Endothelial cell of hepatic sinusoid (primary cell): ENCODE results near the gene SLC25A27.
"Not testable (repeated sequence)": the region's sequence is repeated elsewhere in the genome, so short reads cannot be mapped to it uniquely, and the experiment has no call there.

Source experiments
- in situ Hi-C: cut with HindIII; loops from 2 replicates; pipeline ENCODE4 v1.10.0; 2017; ENCODE audit warnings: low sequenced_read_pairs

Gene SLC25A27, protein sequence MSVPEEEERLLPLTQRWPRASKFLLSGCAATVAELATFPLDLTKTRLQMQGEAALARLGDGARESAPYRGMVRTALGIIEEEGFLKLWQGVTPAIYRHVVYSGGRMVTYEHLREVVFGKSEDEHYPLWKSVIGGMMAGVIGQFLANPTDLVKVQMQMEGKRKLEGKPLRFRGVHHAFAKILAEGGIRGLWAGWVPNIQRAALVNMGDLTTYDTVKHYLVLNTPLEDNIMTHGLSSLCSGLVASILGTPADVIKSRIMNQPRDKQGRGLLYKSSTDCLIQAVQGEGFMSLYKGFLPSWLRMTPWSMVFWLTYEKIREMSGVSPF

GRCh38 chr6:46652603-46653438, at the start of gene SLC25A27, which contains the start of gene CYP39A1:
Gene SLC25A27, plus strand, starts transcription at chr6:46652975. Its CDS starts 218 bp downstream, at chr6:46653193.
Gene CYP39A1, minus strand, starts transcription at chr6:46652818. Its CDS starts 236 bp downstream, at chr6:46652582.
- in situ Hi-C loops, result no loop called here

GRCh38 chr6:46605091-46605797, 47.5 kb upstream of the SLC25A27 start:
- in situ Hi-C loops, result no loop called here

DNA sequence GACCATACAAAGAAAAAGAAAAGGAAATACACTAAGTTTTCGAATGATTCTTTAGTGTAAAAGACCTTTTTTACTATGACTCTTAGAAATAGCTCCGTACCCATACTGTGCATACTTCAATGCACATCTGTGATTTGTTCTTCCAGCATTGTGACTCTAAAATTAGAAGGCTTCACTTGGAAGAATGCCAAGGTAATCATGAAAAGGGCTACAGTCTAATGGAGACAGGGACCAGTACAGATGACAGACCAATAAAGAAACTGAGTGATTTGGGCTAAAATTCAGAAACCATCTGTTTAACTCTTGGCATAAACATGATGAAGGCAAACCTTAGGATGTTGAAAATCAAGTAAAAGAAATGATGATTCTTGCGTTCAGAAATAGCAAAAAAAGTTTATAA, 46.4 kb upstream of the SLC25A27 start:
- in situ Hi-C loops, result no loop called here

GRCh38 chr6:46610862-46611553, 41.8 kb upstream of the SLC25A27 start:
- in situ Hi-C loops, result no loop called here

- in situ Hi-C loops, result no loop called here
Measured at GRCh38 chr6:46612645-46613044, 40.1 kb upstream of the SLC25A27 start.

DNA sequence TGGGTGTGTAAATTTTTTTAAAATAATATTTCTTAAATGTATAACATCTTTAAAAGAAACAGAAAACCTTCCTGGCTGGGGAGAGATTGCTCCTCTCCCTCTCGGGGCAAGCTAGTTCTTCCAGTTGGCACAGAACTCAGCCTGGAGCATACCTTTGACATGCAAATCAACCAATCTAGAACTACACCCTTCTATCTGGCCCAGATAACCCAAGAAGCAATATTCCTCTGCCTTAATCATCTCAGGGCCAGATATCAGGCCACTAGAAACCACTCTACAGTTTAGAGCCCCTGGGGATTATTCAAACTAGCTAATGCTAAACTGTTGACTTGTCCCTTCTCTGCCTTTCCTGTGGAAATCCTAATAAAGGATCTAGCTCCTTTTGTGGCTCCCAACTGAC, 34.0 kb upstream of the SLC25A27 start:
- in situ Hi-C loops, result no loop called here

GRCh38 chr6:46626228-46626909, 26.4 kb upstream of the SLC25A27 start:
- in situ Hi-C loops, result no loop called here

GRCh38 chr6:46626976-46627375, 25.8 kb upstream of the SLC25A27 start:
- in situ Hi-C loops, result no loop called here

DNA sequence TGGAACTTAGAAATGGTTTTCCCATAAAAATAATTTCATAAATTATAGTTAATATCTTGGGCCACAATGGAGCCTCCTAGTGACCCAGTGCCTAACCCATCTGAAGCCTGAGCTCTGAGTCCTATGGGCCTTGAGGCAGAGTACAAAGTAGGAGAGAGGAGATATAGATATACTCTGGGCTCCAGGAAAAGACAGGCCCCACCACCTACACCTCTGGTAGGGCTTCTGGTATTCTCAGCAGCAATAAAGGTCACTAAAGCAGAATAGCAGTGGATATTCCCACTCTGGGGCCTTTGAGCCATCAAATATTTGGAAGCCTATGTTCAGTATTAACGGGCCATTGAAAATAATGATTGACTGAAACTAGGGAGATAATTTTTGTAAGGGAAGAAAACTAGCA, 24.3 kb upstream of the SLC25A27 start:
- in situ Hi-C loops, result no loop called here

GRCh38 chr6:46628976-46629375, 23.8 kb upstream of the SLC25A27 start:
- in situ Hi-C loops, result no loop called here

- in situ Hi-C loops, result no loop called here
Measured at GRCh38 chr6:46629691-46630090, 23.1 kb upstream of the SLC25A27 start.

DNA sequence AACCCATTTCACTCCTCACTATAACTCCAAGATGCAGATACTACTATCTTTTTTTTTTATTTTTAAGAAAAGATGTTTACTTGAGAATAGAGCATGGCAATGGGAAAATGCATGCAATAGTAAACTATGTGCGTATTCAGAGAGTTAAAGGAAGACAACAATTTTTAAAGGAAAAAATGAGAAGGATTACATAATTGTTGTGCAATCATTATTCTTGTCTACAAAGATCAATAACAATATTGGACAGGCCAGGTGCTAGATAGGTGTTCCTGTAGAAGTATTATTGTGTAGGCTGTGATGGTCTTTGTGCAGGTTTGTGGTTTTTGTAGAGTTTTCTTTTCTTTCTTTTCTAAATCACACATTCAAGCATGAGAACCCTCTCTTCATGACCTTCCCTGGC, 20.7 kb upstream of the SLC25A27 start:
- in situ Hi-C loops, result no loop called here

DNA sequence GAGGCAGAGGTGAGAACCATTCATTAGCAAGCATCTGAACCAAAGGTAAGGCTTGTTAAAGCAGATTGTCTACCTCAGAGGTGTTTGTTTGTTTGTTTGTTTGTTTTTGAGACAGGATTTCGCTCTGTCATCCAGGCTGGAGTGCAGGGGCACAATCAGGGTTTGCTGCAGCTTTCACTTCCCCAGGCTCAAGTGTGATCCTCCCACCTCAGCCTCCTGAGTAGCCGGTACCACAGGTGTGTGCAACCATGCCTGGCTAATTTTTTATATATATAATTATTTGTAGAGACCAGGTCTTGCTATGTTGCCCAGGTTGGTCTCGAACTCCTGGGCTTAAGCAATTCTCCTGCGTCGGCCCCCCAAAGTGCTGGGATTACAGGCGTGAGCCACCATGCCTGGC, 17.3 kb upstream of the SLC25A27 start:
- in situ Hi-C loops, result no loop called here

DNA sequence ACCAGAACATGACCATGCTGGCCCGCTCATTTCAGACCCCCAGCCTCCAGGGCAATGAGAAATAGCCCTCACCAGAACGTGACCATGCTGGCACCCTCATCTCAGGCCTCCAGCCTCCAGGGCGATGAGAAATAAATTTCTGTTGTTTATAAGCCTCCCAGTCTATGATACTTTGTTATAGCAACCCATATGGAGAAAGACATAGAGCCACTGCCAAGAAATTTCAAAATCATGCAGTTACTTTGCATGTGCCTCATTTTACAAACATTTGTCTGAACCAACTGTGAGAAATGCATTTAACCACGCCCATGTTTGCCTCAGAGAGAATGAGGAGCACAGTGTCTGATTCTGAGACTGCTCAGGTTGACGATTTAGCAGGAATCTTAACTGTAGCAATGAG, 15.6 kb upstream of the SLC25A27 start:
- in situ Hi-C loops, result no loop called here

- in situ Hi-C loops, result no loop called here
Measured at GRCh38 chr6:46637933-46638332, 14.8 kb upstream of the SLC25A27 start.

DNA sequence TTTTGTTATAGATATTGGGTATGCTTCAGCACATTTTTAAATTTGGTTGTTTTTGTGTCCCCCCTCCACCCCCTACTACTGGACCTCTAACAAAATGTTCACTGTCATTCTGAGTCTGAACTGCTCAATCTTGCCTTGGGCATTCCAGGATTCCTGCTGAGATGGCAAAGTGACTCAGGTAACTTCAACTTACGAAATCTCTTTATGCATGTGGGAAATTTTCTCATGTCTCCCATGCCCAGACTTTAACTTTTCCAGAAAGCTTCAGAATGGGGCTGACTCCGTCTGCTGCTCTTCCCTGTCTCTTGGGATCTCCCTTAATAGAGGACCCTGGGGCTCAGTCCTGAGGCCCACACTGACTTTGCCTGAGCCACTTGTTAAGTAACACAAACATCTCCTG, 14.1 kb upstream of the SLC25A27 start:
- in situ Hi-C loops, result no loop called here

GRCh38 chr6:46642928-46643751, 9.6 kb upstream of the SLC25A27 start:
- in situ Hi-C loops, result no loop called here

GRCh38 chr6:46645265-46645664, 7.5 kb upstream of the SLC25A27 start:
- in situ Hi-C loops, result no loop called here

DNA sequence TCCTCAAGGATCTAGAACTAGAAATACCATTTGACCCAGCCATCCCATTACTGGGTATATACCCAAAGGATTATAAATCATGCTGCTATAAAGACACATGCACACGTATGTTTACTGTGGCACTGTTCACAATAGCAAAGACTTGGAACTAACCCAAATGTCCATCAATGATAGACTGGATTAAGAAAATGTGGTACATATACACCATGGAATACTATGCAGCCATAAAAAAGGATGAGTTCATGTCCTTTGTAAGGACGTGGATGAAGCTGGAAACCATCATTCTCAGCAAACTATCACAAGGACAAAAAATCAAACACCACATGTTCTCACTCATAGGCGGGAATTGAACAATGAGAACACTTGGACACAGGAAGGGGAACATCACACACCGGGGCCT, 4.7 kb upstream of the SLC25A27 start:
- in situ Hi-C loops, result not testable (repeated sequence)
